Measurements from ENCODE around the gene BRD3. TPM values are rescaled to one million over a fixed set of nuclear protein-coding genes. Genes with fewer than 3 reads are reported as not detected.

Gene BRD3
- total RNA-seq, 1 experiment from 2014 or later = 14.9 TPM

- peak; percentile 98 for DNase-seq (ENCODE audit: low spot score)
Measured at GRCh38 chr9:134024828-134025605, 42.8 kb downstream of the BRD3 start, which contains the start of gene BRD3OS. Gene BRD3OS (plus strand): TSS chr9:134025481. CDS start chr9:134026748, 1,267 bp downstream.

GRCh38 chr9:134024214-134024792 is 43.5 kb downstream of the BRD3 start:
- no peak for DNase-seq (ENCODE audit: low spot score)

- no peak for DNase-seq (ENCODE audit: low spot score)
Measured at GRCh38 chr9:134014946-134015345, 52.9 kb downstream of the BRD3 start.

- peak; percentile 42 for DNase-seq (ENCODE audit: low spot score)
Measured at GRCh38 chr9:134011401-134011800, 56.4 kb downstream of the BRD3 start.

DNA sequence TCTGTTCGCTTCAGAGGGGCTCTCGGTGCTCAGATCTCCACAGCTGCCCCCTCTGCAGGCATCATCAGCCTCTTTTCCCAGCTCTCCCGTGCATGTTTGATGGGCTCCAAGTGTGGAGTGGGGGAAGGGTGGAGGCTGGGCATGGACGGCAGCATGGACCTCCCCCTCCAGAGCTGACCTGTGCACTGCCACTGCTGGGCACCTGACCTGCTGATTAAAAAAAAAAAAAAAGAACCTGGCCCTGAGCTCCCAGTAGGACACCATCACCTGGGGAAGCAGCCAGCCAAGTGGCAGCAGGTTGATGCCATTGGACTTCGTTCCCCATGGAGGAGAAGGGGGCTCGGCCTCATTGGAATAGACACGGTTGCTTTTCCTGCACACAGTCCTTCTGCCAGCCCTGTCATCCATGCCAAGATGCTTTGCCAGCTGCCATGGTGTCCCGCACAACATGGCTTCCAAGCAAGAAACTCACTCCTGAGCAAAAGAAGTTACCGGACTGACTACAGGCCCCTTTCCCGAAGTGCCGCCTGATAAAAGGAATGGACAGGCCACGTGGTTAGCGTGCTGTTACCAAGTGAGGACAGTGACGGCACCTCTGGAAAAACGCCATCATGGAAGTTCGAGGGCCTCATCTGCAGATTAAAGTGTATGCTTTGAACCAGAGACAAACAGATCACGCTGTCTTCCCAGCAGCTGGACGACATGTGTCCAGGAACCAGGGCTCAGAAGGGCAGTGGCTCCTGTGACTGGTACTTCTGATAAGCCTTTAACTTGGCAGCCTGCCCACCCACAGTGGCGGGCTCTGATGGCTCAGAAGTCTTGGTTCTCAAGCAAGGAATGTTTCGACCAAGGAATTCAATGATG is 57.3 kb downstream of the BRD3 start:
- DNase-seq (ENCODE audit: low spot score) = peak; percentile 58

DNA sequence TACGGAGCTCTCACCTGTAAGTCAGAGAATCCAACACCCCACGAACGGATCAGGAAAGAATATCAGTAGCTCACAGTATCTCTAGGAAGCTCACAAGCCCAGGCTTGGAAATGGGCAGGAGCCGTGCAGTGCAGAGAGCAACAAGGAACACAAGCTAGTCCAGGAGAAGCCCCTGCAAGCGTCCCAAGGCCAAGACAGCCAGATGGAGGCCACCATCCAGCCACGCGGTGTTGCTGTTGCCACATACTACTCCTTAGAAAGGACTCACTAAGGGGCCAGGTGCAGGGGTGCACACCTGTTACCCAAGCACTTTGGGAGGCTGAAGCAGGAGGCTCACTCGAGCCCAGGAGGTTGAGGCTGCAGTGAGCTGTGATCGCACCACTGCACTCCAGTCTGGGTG is 60.3 kb downstream of the BRD3 start:
- DNase-seq (ENCODE audit: low spot score) = no peak

GRCh38 chr9:134007150-134007549 is 60.7 kb downstream of the BRD3 start:
- DNase-seq (ENCODE audit: low spot score) = no peak

DNA sequence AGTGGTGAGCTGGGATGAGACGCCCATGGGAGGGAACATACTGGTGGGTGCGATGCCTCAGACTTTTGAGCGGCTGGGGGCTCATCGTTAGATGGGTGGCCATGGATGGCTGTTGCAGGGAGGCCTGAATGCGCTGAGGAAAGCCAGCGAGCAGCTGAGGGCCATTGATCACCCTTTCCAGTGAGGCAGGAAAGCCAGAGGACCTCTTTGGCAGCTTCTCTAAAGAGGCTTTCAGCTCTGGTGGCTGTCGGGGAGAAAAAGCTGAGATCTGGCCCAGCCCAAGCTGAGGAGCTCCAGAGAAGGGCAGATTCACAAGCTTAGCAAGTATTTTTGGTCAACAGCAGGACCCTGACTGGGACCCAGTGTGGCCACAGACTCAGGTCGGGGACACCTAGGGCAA is 62.4 kb downstream of the BRD3 start:
- DNase-seq (ENCODE audit: low spot score) = no peak

- DNase-seq (ENCODE audit: low spot score) = no peak
Measured at GRCh38 chr9:134004881-134005280, 62.9 kb downstream of the BRD3 start.

DNA sequence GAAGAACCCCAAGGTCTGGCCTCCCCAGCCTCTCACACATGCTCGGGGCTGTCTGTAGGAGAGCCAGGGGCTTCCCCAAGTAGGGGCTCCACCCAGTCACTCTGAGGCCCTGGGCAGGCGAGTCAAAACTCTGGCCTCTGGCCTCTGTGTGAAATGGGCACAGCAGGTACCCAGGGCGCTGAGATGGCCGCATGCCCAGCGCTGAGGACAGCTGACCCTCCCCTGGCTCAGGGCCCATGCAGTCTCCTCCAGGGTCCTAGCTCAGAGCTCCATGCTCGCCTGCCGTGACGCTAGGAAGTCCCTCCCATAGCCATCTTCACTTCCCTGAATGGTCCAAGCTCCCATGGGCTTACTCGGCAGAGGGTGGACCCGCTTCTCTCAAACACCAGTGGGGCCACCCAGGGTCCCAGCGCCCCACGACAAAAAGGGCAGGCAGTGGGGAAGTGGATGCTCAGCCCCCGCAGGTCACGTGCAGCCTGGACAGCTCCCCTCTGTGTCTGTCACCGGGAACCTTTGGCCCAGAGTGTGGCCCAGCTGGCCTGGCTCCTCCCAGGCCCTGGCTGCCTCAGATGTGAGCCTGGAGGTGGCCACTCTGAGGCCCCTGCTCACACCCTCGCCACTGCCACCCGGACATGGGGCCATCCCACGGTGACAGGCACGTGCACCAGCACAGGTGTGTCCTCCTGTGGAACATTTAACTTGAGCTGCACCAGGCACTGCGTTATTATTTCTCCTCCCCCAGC is 63.5 kb downstream of the BRD3 start:
- no peak for DNase-seq (ENCODE audit: low spot score)

DNA sequence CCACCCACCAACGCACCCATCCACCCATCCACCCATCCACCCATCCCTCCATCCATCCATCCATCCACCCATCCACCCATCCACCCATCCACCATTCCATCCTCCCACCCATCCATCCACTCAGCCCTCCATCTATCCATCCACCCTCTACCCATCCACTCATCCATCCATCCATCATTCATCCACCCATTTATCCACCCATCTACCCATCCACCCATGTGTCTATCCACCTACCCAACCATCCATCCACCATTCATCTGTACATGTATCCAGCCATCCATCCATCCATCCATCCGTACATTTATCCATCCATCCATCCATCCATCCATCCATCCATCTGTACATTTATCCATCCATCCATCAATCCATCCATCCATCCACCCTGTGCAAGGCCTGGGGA is 64.6 kb downstream of the BRD3 start:
- DNase-seq (ENCODE audit: low spot score) = no peak

- DNase-seq (ENCODE audit: low spot score) = no peak
Measured at GRCh38 chr9:134002796-134003195, 65.0 kb downstream of the BRD3 start.

DNA sequence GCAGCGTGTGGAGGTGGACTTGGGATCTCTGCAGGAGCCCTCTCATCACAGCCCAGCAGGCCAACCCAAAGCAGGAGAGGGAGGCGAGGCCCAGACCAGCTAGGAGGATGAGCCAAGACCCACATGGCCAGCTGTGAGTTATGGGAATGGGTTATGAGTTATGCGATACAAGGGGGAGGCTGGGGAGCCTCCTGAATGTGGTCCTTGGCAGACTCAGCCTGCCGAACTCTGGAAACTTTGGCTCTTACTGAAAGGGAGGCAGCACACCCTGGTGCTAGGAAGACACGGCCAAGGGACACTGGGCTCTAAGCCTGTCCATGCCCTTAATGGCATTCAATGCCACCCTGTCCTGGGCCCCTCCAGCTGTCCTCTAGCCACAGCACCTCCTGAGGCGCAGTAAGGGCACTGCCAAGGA is 68.0 kb downstream of the BRD3 start:
- DNase-seq (ENCODE audit: low spot score) = no peak

GRCh38 chr9:133998915-133999595 is 68.8 kb downstream of the BRD3 start:
- no peak for DNase-seq (ENCODE audit: low spot score)

DNA sequence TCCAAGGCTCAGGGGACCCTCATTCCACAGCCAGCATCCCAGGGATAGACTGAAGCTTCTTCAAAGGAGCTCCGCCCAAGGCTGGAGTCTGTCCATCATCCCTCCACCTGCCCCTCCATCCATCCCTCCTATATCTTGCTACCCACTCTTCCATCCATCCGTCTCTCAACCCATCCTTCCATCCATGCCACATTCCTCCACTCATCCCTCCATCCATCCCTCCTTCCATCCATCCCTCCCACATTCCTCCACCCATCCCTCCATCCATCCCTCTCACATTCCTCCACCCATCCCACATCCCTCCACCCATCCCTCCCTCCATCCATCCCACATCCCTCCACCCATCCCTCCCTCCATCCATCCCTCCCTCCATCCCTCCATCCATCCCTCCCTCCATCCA is 70.2 kb downstream of the BRD3 start:
- DNase-seq (ENCODE audit: low spot score) = no peak

- DNase-seq (ENCODE audit: low spot score) = no peak
Measured at GRCh38 chr9:133996531-133997520, 71.0 kb downstream of the BRD3 start.

DNA sequence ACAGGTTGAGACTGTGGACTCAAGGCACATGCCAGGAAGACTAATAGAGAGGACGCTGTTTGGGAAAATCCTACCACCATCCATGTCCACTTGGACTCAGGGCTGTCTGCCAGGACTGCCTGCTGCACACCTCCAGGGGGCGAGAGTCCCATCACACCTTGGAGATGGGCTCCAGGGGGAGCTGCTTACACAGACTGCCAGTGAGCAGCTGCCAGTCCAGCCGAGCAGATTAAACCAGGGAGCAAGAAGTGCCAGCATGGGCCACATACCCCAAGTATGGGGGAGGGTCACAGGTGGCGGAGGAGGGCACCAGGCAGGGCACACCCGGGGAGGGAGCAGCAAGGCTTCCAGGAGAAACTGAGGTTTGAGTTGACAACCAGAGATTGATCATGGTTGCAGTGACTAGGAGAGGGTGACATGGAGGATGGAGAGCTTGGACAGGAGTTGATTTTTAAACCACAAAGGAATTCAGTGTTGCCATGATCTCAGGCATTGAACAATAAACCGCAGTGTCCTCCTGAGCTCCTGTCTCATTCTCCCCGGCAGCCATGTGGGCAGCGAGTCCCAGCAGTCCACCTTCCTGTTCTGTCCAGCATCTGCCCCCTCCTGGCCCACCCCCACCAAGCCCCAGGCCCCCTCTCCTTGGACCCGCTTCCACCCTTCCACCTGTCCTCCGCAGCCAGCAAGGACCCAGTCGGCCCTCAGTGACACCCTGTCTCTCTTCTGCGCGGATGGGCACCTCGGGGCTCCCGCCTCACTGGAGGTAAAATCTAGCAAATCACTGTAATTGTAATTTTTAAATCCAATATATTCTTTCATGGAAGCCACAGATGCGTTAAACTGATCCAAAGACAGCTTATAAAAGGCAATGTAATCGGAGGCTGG is 72.6 kb downstream of the BRD3 start:
- DNase-seq (ENCODE audit: low spot score) = peak; percentile 55

- DNase-seq (ENCODE audit: low spot score) = peak; percentile 69
Measured at GRCh38 chr9:133994353-133995011, 73.3 kb downstream of the BRD3 start.
